ENCODE measurements around the gene PARP6. TPM values are rescaled to one million over a fixed set of nuclear protein-coding genes. Genes with fewer than 3 reads are reported as not detected.

The PARP6 gene
- total RNA-seq (2021; fragmentation: NEBNext Ultra II Directional; extraction: Animal tissue kit (Norgen Biotek cat#: 25700)) (33.0 and 39.8 TPM in 2 replicates), polyA plus RNA-seq (2011; rRNA removed) (44.8 and 45.3 TPM in 2 replicates), polyA minus RNA-seq (2011; rRNA and poly(A)+ RNA removed) (46.0 and 64.3 TPM in 2 replicates)
- 48.7 TPM for polyA plus RNA-seq (2011; cell fraction: cytosol; rRNA removed)
- polyA plus RNA-seq (2011; cell fraction: nucleus; rRNA removed) = 230 TPM
- polyA plus RNA-seq (2012, experiment 1 of 2) = 46.8 to 59.8 TPM (median 50.2 TPM) in 4 replicates
- polyA plus RNA-seq (2012, experiment 2 of 2) = 6.1 TPM
- 52.0 TPM for polyA plus RNA-seq (2013, experiment 1 of 2)
- 40.8 TPM for polyA plus RNA-seq (2013, experiment 2 of 2)
- 15.7 TPM for polyA minus RNA-seq (2011; cell fraction: cytosol; rRNA and poly(A)+ RNA removed)
- polyA minus RNA-seq (2011; cell fraction: nucleus; rRNA and poly(A)+ RNA removed) = 53.2 TPM
- long read RNA-seq, experiment 1, partial matches to known transcripts = 0 of 7 reads
- long read RNA-seq, experiment 1, other reads (novel, unspliced or antisense) = 6 of 7 reads
- long read RNA-seq, experiment 2, partial matches to known transcripts = 1 of 1 reads
- long read RNA-seq, experiment 2, other reads (novel, unspliced or antisense) = 0 of 1 reads

- Histone ChIP-seq H2BK120ac (replicated peaks; ENCODE audit: low read depth, low read length) (no peak within 1 kb of the TSS), H3K23ac (ENCODE audit: insufficient read length) (no peak within 1 kb of the TSS), H2BK15ac (ENCODE audit: low read length) (no peak within 1 kb of the TSS), H2AK5ac (ENCODE audit: low read depth, low read length) (no peak within 1 kb of the TSS), H2AFZ (ENCODE audit: low read length) (peak within 1 kb of the TSS; percentile 89), H4K8ac (ENCODE audit: extremely low read depth, insufficient read depth, low read length) (peak within 1 kb of the TSS; percentile 73; the same call in 1 of the 2 replicates), H4K91ac (replicated peaks; ENCODE audit: insufficient read length, low read length) (no peak within 1 kb of the TSS), H3K23me2 (ENCODE audit: low read depth, low read length) (peaks cover 4% of the 10 kb centered on the region), H3K14ac (ENCODE audit: insufficient read length) (no peak within 1 kb of the TSS), H3K36me3 (ENCODE audit: control insufficient read depth in 2 of 4, insufficient read depth in 4 of 4, low read length in 3 of 4) (peaks cover 0 to 4% (median 2%) of the 10 kb centered on the region in 4 experiments; a peak in 5 of 8 replicates), H4K20me1 (replicated peaks in 1 of 2; ENCODE audit: control insufficient read depth in 1 of 2, insufficient read depth in 2 of 2, low read length in 2 of 2) (no peaks in the 10 kb centered on the region), H3K4me2 (ENCODE audit: insufficient read depth in 1 of 2, low read depth in 2 of 2, low read length in 2 of 2) (peak within 1 kb of the TSS; percentile 57 to 73), H2BK12ac (ENCODE audit: low read depth, low read length) (no peak within 1 kb of the TSS), H4K5ac (ENCODE audit: insufficient read length, low read depth, low read length) (no peak within 1 kb of the TSS), H3K4ac (replicated peaks; ENCODE audit: insufficient read length, low read depth, low read length) (no peak within 1 kb of the TSS), H3K9me3 (ENCODE audit: insufficient read depth in 2 of 2, low read depth in 1 of 2, low read length in 1 of 2) (no peaks in the 10 kb centered on the region), H3K27ac (ENCODE audit: low read depth, low read length) (no peak within 1 kb of the TSS), H3K18ac (ENCODE audit: extremely low read depth, low read length) (peak within 1 kb of the TSS; percentile 80), H3K4me1 (replicated peaks in 1 of 4; ENCODE audit: control insufficient read depth in 3 of 4, insufficient read depth in 4 of 4, low read length in 3 of 4) (peaks cover 0 to 5% (median 3%) of the 10 kb centered on the region in 4 experiments; a peak in 4 of 7 replicates), H3K79me1 (ENCODE audit: low read depth, low read length) (no peaks in the 10 kb centered on the region), H2BK20ac (ENCODE audit: low read length) (no peak within 1 kb of the TSS), H3K27me3 (replicated peaks in 1 of 4; ENCODE audit: control insufficient read depth in 3 of 4, extremely low read depth in 1 of 4, insufficient read depth in 3 of 4, low read length in 3 of 4) (no peaks in the 10 kb centered on the region; a peak in 1 of 7 replicates), H3K9ac (replicated peaks in 1 of 4; ENCODE audit: extremely low read depth in 1 of 4, low read depth in 3 of 4, low read length in 3 of 4) (peak within 1 kb of the TSS; percentile 42 to 62 (median 54); a peak in 6 of 7 replicates), H3K79me2 (ENCODE audit: control insufficient read depth in 1 of 2, insufficient read depth in 2 of 2, low read length in 2 of 2) (peaks cover 0 to 11% of the 10 kb centered on the region in 2 experiments; a peak in 1 of 4 replicates), H2BK5ac (ENCODE audit: low read depth, low read length) (no peak within 1 kb of the TSS), H3K4me3 (ENCODE audit: extremely low read depth in 1 of 4, insufficient read depth in 2 of 4, low read depth in 3 of 4, low read length in 4 of 4) (peak within 1 kb of the TSS; percentile 56 to 86 (median 76)), H3K56ac (replicated peaks; ENCODE audit: insufficient read length, low read depth, low read length) (no peak within 1 kb of the TSS)
- POLR2A ChIA-PET (ENCODE audit: partially characterized antibody) = interaction anchor here (0.6 to 2.9 kb wide), 4 partner anchors 12 to 259 kb away, joined by 3 to 13 read pairs (median 4); no protein-coding TSS in a partner anchor
- 3% methylated on average over 42 of the region's 82 CpGs; no CpG with 5 or more reads in 1 of the 2 experiments for WGBS, 2 experiments (ENCODE audit: extremely low coverage in 1 of 2, insufficient coverage in 1 of 2, insufficient read length in 1 of 2, insufficient replicate concordance in 2 of 2, low coverage in 1 of 2, low lambda C conversion rate in 2 of 2, missing lambda C conversion rate in 1 of 2)
- FAIRE-seq (no peak), DNase-seq (ENCODE audit: low read depth in 1 of 2, low spot score in 2 of 2) (peak; percentile 88 to 94)
- CTCF ChIA-PET (ENCODE audit: partially characterized antibody) = interaction anchor here (0.8 to 3.5 kb wide), 7 partner anchors 9 to 64 kb away, joined by 3 to 50 read pairs (median 5); no protein-coding TSS in a partner anchor
- peak; percentile 69 to 79 (median 74) for TF ChIP-seq CTCF (IDR thresholded peaks at IDR 0.05; ENCODE audit: control extremely low read depth in 1 of 3, insufficient read depth in 1 of 3, low read depth in 1 of 3, low read length in 3 of 3)
- peak; percentile 39; the same call in 1 of the 2 replicates for TF ChIP-seq KDM1A (IDR thresholded peaks at IDR 0.05; ENCODE audit: borderline replicate concordance, low read length)
- TF ChIP-seq CEBPB (IDR thresholded peaks at IDR 0.05; ENCODE audit: low read depth, low read length) = no peak
- peak; percentile 36 to 82 for TF ChIP-seq POLR2A (IDR thresholded peaks at IDR 0.05; ENCODE audit: control extremely low read depth in 1 of 2, low read depth in 2 of 2, low read length in 2 of 2)
- peak; percentile 41; the same call in 1 of the 2 replicates for TF ChIP-seq YY1 (IDR thresholded peaks at IDR 0.05; ENCODE audit: low read depth, low read length)
- TF ChIP-seq ZNF274 (IDR thresholded peaks at IDR 0.05; ENCODE audit: borderline replicate concordance, extremely low read depth, low read length) = no peak
Observed at GRCh38 chr15:72272213-72272996, at the start of gene PARP6. TSS of gene PARP6 (minus strand) at chr15:72272554. CDS start at chr15:72267477, 5,077 bp downstream.

All from H1 (cell line).